Measurements from ENCODE around the gene PDPN. TPM values are rescaled to one million over a fixed set of nuclear protein-coding genes. Genes with fewer than 3 reads are reported as not detected.

PDPN gene
- polyA plus RNA-seq, 1 donor (not counting 4 experiments of a cell fraction or from before 2014, with no cell fraction given) = 29.9 TPM

DNA sequence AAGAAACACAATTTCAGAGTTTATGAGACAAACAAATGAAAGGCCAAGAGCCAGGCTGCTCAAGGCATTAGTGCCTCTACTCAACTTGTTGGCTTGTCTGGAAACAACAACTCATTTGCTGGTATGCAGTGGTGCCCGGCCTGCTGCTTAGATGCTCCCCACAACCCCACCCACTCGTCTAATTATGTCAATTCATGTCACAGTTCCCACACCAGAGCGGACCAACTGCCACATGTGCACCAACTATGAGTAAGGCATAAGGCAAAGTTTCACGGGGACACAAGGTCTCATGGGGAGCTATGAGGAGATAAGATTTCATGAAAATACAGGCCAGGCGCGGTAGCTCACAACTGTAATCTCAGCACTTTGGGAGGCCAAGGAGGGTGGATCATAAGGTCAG lies 35.4 kb upstream of the PDPN start:
- dilution Hi-C loops (cut with MboI; ENCODE audit: extremely low pct_ligation_motif_present, low sequenced_read_pairs) = no loop called here
- Histone ChIP-seq H3K9me1 (ENCODE audit: control insufficient read depth, extremely low read depth, insufficient read depth, low read length) (no peaks in the 10 kb centered on the region), H2AFZ (ENCODE audit: control insufficient read depth, low read length) (no peak overlapping the region), H3K36me3 (ENCODE audit: control insufficient read depth in 2 of 2, extremely low read depth in 1 of 2, insufficient read depth in 2 of 2, low read length in 2 of 2) (no peaks in the 10 kb centered on the region), H3K27ac (ENCODE audit: control insufficient read depth, insufficient read depth, low read length) (no peak overlapping the region), H3K4me1 (ENCODE audit: control insufficient read depth, extremely low read depth, insufficient read depth, low read length) (no peaks in the 10 kb centered on the region), H3K9me3 (ENCODE audit: control insufficient read depth, low read depth, low read length) (no peaks in the 10 kb centered on the region), H3K4me3 (ENCODE audit: control insufficient read depth in 2 of 3, extremely low read depth in 1 of 3, insufficient read depth in 2 of 3, low read depth in 1 of 3, low read length in 3 of 3) (no peak overlapping the region), H3K9ac (ENCODE audit: control insufficient read depth, extremely low read depth, insufficient read depth, low read length) (no peak overlapping the region), H3K27me3 (ENCODE audit: control insufficient read depth, extremely low read depth, insufficient read depth, low read length) (no peaks in the 10 kb centered on the region), H4K20me1 (ENCODE audit: control insufficient read depth, extremely low read depth, insufficient read depth, low read length) (no peaks in the 10 kb centered on the region), H3K4me2 (ENCODE audit: control insufficient read depth, extremely low read depth, insufficient read depth, low read depth, low read length) (no peak overlapping the region), H3K79me2 (ENCODE audit: control insufficient read depth, insufficient read depth, low read length) (no peaks in the 10 kb centered on the region)
- TF ChIP-seq, protein P1, sequence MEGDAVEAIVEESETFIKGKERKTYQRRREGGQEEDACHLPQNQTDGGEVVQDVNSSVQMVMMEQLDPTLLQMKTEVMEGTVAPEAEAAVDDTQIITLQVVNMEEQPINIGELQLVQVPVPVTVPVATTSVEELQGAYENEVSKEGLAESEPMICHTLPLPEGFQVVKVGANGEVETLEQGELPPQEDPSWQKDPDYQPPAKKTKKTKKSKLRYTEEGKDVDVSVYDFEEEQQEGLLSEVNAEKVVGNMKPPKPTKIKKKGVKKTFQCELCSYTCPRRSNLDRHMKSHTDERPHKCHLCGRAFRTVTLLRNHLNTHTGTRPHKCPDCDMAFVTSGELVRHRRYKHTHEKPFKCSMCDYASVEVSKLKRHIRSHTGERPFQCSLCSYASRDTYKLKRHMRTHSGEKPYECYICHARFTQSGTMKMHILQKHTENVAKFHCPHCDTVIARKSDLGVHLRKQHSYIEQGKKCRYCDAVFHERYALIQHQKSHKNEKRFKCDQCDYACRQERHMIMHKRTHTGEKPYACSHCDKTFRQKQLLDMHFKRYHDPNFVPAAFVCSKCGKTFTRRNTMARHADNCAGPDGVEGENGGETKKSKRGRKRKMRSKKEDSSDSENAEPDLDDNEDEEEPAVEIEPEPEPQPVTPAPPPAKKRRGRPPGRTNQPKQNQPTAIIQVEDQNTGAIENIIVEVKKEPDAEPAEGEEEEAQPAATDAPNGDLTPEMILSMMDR (optimal IDR thresholded peaks at IDR 0.05 in 1 of 3, IDR thresholded peaks at IDR 0.05 in 1 of 3, conservative IDR thresholded peaks at IDR 0.05 in 1 of 3; ENCODE audit: extremely low read depth in 1 of 3, insufficient read depth in 2 of 3, low read length in 3 of 3) = no peak
- TF ChIP-seq EZH2 (IDR thresholded peaks at IDR 0.05; ENCODE audit: low read length) = no peak
- DNase-seq (ENCODE audit: low read depth, low spot score) (no peak), FAIRE-seq (no peak)

DNA sequence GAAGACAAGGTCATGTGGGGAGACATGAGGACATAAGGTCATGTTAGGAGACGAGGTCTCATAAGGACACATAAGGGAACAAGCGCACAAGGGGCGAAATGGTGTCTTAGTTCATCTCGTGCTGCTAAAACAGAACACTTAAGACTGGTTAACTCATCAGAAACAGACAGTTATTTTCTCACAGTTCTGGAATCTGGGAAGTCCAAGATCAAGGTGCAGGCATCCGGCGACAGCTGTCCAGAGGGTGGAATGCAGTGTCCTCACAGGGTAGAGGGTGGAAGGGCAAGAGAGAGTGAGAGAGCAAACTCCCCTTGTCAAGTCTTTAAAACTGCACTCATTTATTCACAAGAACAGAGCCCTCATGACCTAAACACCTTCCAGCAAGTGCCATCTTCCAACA lies 34.6 kb upstream of the PDPN start:
- dilution Hi-C loops (cut with MboI; ENCODE audit: extremely low pct_ligation_motif_present, low sequenced_read_pairs) = no loop called here
- Histone ChIP-seq H3K36me3 (ENCODE audit: control insufficient read depth in 2 of 2, extremely low read depth in 1 of 2, insufficient read depth in 2 of 2, low read length in 2 of 2) (no peaks in the 10 kb centered on the region), H3K9me1 (ENCODE audit: control insufficient read depth, extremely low read depth, insufficient read depth, low read length) (no peaks in the 10 kb centered on the region), H3K9me3 (ENCODE audit: control insufficient read depth, low read depth, low read length) (no peaks in the 10 kb centered on the region), H3K27me3 (ENCODE audit: control insufficient read depth, extremely low read depth, insufficient read depth, low read length) (no peaks in the 10 kb centered on the region), H3K27ac (ENCODE audit: control insufficient read depth, insufficient read depth, low read length) (no peak overlapping the region), H3K9ac (ENCODE audit: control insufficient read depth, extremely low read depth, insufficient read depth, low read length) (no peak overlapping the region), H2AFZ (ENCODE audit: control insufficient read depth, low read length) (no peak overlapping the region), H3K79me2 (ENCODE audit: control insufficient read depth, insufficient read depth, low read length) (no peaks in the 10 kb centered on the region), H3K4me3 (ENCODE audit: control insufficient read depth in 2 of 3, extremely low read depth in 1 of 3, insufficient read depth in 2 of 3, low read depth in 1 of 3, low read length in 3 of 3) (no peak overlapping the region), H4K20me1 (ENCODE audit: control insufficient read depth, extremely low read depth, insufficient read depth, low read length) (no peaks in the 10 kb centered on the region), H3K4me1 (ENCODE audit: control insufficient read depth, extremely low read depth, insufficient read depth, low read length) (no peaks in the 10 kb centered on the region), H3K4me2 (ENCODE audit: control insufficient read depth, extremely low read depth, insufficient read depth, low read depth, low read length) (no peak overlapping the region)
- DNase-seq (ENCODE audit: low read depth, low spot score) = no peak
- no peak for TF ChIP-seq EZH2 (IDR thresholded peaks at IDR 0.05; ENCODE audit: low read length)
- TF ChIP-seq, protein P1 (optimal IDR thresholded peaks at IDR 0.05 in 1 of 3, IDR thresholded peaks at IDR 0.05 in 1 of 3, conservative IDR thresholded peaks at IDR 0.05 in 1 of 3; ENCODE audit: extremely low read depth in 1 of 3, insufficient read depth in 2 of 3, low read length in 3 of 3) = no peak
- FAIRE-seq = no peak

Measured in keratinocyte (primary cell).